Thymus (tissue), 11 donors: Measurements from ENCODE around the gene GPR137C. TPM values are rescaled to one million over a fixed set of nuclear protein-coding genes. Genes with fewer than 3 reads are reported as not detected.

Experiments
- DNase-seq, 9 donors: peaks; one replicate each; pipeline ENCODE4 v3.0.0-alpha.2; 2013; ENCODE audit warnings: low spot score in 9 of 9, low read depth in 6 of 9, missing footprints in 1 of 9
- H3K27ac ChIP-seq, 2 donors: one replicate each; pipeline ENCODE4 v1.5.1; 2013; ENCODE audit warnings: control low read depth in 1 of 2, low read depth in 1 of 2, low read length in 1 of 2, mild to moderate bottlenecking in 1 of 2, moderate library complexity in 1 of 2
- H3K27me3 ChIP-seq, 2 donors: one replicate each; pipeline ENCODE4 v1.5.1; 2013; ENCODE audit warnings: low read length in 1 of 2; ENCODE audit not compliant: control insufficient read depth in 2 of 2, insufficient read depth in 1 of 2
- H3K36me3 ChIP-seq, 2 donors: one replicate each; pipeline ENCODE4 v1.5.1; 2013; ENCODE audit warnings: low read length in 1 of 2, mild to moderate bottlenecking in 1 of 2, moderate library complexity in 1 of 2; ENCODE audit not compliant: control insufficient read depth in 2 of 2, insufficient read depth in 2 of 2
- H3K4me1 ChIP-seq, 2 donors: one replicate each; pipeline ENCODE4 v1.5.1; 2013; ENCODE audit warnings: low read length in 2 of 2; ENCODE audit not compliant: control insufficient read depth in 2 of 2, insufficient read depth in 2 of 2
- H3K4me3 ChIP-seq, 2 donors: one replicate each; pipeline ENCODE4 v1.5.1; 2013; ENCODE audit warnings: low read length in 2 of 2, control low read depth in 1 of 2, mild to moderate bottlenecking in 1 of 2
- H3K9me3 ChIP-seq, 2 donors: one replicate each; pipeline ENCODE4 v1.5.1; 2013; ENCODE audit warnings: low read length in 1 of 2, mild to moderate bottlenecking in 1 of 2; ENCODE audit not compliant: control insufficient read depth in 2 of 2, insufficient read depth in 1 of 2
- WGBS: extraction: QIAGEN DNeasy Blood & Tissue Kit; methylation state at CpG from one replicate; pipeline ENCODE4 v1.1.7; 2013; 5-methylcytosine and 5-hydroxymethylcytosine counted together
- polyA plus RNA-seq: library from polyadenylated mRNA; stranded (reverse); fragments of 200-250 nt; gene quantifications from one replicate; pipeline ENCODE4 v1.2.3, GENCODE V29; 2013
- total RNA-seq: library from RNA; stranded (reverse); fragments of 120-200 nt; gene quantifications from one replicate; pipeline ENCODE4 v1.2.4, GENCODE V29; 2013
- donor health status: healthy.

Gene GPR137C
- total and polyA plus RNA-seq, 2 donors, result 0.52 to 1.3 TPM

DNA sequence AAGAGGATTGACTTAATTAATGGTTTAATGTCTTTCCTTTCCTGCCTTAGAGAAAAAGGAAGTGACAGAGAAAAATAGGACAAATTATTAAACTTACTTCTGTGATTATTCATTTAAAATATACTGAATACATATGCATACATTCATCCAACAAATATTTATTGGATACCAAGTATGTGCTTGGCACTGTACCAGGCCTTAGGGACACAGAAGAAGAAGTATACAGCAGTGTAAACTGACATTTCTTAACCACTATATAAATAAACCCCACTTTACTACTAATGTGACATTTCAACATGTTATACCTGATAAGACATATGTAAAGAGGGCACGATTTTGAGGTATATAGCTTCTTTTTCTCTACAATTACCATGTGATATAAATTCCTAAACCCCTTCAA, 89.1 kb downstream of the GPR137C start:
- Histone ChIP-seq H3K9me3 (no peaks in the 10 kb centered on the region), H3K4me3 (no peak overlapping the region), H3K27me3 (no peaks in the 10 kb centered on the region), H3K27ac (no peak overlapping the region), H3K4me1 (no peaks in the 10 kb centered on the region), H3K36me3 (peaks cover 0 to 10% of the 10 kb centered on the region in 2 donors)
- WGBS, result 98% methylated on average over 1 of the region's 1 CpG
- no peak for DNase-seq

DNA sequence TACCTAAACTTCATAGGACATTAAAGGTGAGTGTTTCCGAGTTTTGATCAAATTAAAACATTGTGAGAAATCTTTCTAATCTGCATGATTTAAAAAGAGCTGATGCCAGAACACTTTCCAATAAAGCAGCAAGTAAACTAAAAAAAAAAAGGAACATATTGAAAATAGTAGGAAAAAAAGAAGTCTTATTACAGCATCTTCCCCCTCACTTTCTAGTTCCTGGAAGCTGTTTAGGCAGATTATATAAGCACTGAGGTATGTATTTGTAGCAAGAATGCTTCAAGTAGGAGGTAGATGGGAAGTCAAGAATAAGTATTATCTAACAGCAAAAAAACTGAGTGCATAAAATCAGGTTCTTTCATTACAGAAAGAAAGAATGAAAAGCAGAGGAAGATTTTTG, 96.9 kb downstream of the GPR137C start:
- H3K4me1 ChIP-seq, result no peaks in the 10 kb centered on the region
- H3K27me3 ChIP-seq, result no peaks in the 10 kb centered on the region
- no peak overlapping the region for H3K27ac ChIP-seq
- H3K36me3 ChIP-seq, result peaks cover 6 to 11% of the 10 kb centered on the region in 2 donors
- no peak for DNase-seq
- no peaks in the 10 kb centered on the region for H3K9me3 ChIP-seq
- no peak overlapping the region for H3K4me3 ChIP-seq
- WGBS, result 99% methylated on average over 1 of the region's 1 CpG

DNA sequence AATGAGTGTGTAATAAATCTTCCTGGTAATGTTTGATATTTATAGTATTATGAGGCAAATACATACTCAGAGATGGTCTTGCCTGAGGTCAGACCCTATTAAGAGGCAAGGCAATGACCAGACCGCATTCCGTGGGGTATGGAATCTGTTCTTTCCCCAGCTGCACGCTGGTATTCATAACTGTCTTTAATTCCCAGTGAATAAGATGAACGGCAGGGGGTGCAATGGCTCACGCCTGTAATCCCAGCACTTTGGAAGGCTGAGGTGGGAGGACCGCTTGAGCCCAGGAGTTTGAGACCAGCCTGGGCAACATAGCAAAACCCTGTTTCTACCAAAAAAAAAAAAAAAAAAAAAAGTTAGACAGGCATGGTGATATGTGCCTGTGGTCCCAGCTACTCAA, 98.1 kb downstream of the GPR137C start:
- H3K36me3 ChIP-seq, result peaks cover 1 to 14% of the 10 kb centered on the region in 2 donors
- DNase-seq, result no peak
- H3K27ac ChIP-seq, result no peak overlapping the region
- WGBS, result 86% methylated on average over 6 of the region's 6 CpGs
- H3K27me3 ChIP-seq, result no peaks in the 10 kb centered on the region
- H3K4me1 ChIP-seq, result no peaks in the 10 kb centered on the region
- no peak overlapping the region for H3K4me3 ChIP-seq
- no peaks in the 10 kb centered on the region for H3K9me3 ChIP-seq

- Histone ChIP-seq H3K27me3 (no peaks in the 10 kb centered on the region), H3K4me3 (no peak overlapping the region), H3K4me1 (no peaks in the 10 kb centered on the region), H3K9me3 (no peaks in the 10 kb centered on the region), H3K36me3 (peaks cover 0 to 17% of the 10 kb centered on the region in 2 donors), H3K27ac (no peak overlapping the region)
- DNase-seq, result no peak
Measured at GRCh38 chr14:52656905-52657304, 104.3 kb downstream of the GPR137C start.

DNA sequence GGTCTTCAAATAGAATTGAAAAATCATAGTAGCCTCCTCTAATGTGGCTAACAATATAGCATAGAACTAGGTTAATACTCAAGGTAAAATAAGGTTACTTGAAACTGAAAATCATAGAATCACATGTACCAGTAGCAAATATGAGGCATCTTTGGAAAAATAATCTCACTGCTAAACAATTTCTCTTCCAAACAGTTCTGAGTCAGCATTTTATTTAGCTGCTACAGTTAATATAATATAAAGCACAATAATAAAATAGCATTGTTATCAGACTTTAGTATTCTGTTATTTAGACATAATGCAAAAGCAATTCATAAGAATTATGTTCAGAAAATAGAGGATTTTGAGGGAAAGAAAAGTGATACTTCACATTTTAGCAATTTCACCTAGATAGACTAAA, 107.7 kb downstream of the GPR137C start:
- no peak for DNase-seq
- peaks cover 0 to 9% of the 10 kb centered on the region in 2 donors for H3K36me3 ChIP-seq
- no peaks in the 10 kb centered on the region for H3K9me3 ChIP-seq
- H3K4me3 ChIP-seq, result no peak overlapping the region
- no peak overlapping the region for H3K27ac ChIP-seq
- H3K27me3 ChIP-seq, result no peaks in the 10 kb centered on the region
- H3K4me1 ChIP-seq, result no peaks in the 10 kb centered on the region

DNA sequence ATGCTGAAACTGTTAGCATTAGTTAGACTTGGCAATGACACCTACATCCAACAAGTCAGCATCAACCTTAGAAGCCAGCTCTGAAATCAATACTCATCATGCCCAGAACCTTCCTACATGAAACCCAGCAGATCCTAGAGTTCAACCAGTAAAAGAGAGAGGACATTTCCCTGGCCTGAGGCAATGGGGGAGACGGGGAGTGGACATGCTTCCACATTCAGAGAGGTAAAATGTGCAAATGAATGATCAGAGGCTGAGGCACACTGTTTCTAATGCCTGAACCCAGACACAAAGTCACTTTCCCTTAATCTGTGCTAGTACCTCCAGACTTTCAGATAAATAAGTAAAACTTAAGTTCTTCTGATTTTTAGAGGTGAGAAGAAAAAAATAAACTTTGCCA, 108.2 kb downstream of the GPR137C start:
- H3K27ac ChIP-seq, result no peak overlapping the region
- DNase-seq, result no peak
- peaks cover 0 to 7% of the 10 kb centered on the region in 2 donors for H3K36me3 ChIP-seq
- 96% methylated on average over 1 of the region's 1 CpG for WGBS
- H3K4me1 ChIP-seq, result no peaks in the 10 kb centered on the region
- H3K4me3 ChIP-seq, result no peak overlapping the region
- no peaks in the 10 kb centered on the region for H3K9me3 ChIP-seq
- H3K27me3 ChIP-seq, result no peaks in the 10 kb centered on the region

- no peak for DNase-seq
- H3K4me1 ChIP-seq, result no peaks in the 10 kb centered on the region
- no peaks in the 10 kb centered on the region for H3K27me3 ChIP-seq
- no peak overlapping the region for H3K27ac ChIP-seq
- WGBS, result 96% methylated on average over 2 of the region's 2 CpGs
- no peak overlapping the region for H3K4me3 ChIP-seq
- H3K9me3 ChIP-seq, result no peaks in the 10 kb centered on the region
- peaks cover 0 to 7% of the 10 kb centered on the region in 2 donors for H3K36me3 ChIP-seq
Measured at GRCh38 chr14:52661314-52661713, 108.7 kb downstream of the GPR137C start.

DNA sequence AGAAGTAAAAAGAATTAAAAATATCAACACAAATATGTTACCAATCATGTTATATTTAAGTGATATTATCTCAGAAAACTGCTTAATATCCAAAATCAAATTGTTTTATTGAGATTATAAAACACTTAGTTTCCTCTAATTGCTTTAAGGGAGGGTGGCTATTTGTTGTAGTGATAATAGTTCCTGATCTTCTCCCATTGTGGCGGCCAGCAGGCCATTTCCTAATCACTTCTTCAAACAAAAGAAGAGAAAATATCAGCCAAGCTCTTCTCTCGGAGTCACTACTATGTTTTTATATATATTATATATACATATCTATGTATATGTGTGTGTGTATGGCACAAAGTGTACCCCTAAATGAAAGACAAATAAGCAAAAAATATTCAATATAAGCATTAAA, 111.2 kb downstream of the GPR137C start:
- WGBS, result 98% methylated on average over 2 of the region's 2 CpGs
- Histone ChIP-seq H3K27ac (no peak overlapping the region), H3K36me3 (no peaks in the 10 kb centered on the region), H3K4me1 (no peaks in the 10 kb centered on the region), H3K27me3 (no peaks in the 10 kb centered on the region), H3K4me3 (no peak overlapping the region), H3K9me3 (no peaks in the 10 kb centered on the region)
- no peak for DNase-seq

DNA sequence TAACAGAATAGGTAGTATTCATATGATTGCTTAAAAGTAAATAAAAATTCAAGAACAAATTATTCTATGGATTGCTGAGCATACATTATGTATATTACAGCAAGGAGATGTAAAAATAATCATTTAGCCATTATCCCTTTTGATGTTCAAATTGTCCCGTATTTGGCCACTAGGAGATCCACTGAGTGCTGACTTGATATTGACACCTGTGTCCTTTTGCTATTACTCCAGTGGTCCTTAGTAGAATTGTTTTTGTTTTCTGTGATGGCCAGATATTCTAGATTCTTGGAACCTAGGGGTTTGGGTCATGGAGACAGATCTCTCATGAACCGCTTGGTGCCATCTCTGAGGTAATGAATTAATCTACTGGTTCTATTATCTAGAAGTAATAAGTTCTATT, 126.0 kb downstream of the GPR137C start:
- Histone ChIP-seq H3K9me3 (no peaks in the 10 kb centered on the region), H3K4me3 (no peak overlapping the region), H3K27ac (no peak overlapping the region), H3K4me1 (no peaks in the 10 kb centered on the region), H3K36me3 (peaks cover 0 to 9% of the 10 kb centered on the region in 2 donors), H3K27me3 (no peaks in the 10 kb centered on the region)
- 98% methylated on average over 2 of the region's 2 CpGs for WGBS
- no peak for DNase-seq

GRCh38 chr14:52683985-52684520, 131.4 kb downstream of the GPR137C start:
- no peak overlapping the region for H3K27ac ChIP-seq
- no peaks in the 10 kb centered on the region for H3K36me3 ChIP-seq
- H3K4me3 ChIP-seq, result no peak overlapping the region
- H3K4me1 ChIP-seq, result peaks cover 0 to 2% of the 10 kb centered on the region in 2 donors
- 97% methylated on average over 2 of the region's 2 CpGs for WGBS
- no peak for DNase-seq
- no peaks in the 10 kb centered on the region for H3K27me3 ChIP-seq
- H3K9me3 ChIP-seq, result no peaks in the 10 kb centered on the region
